HepG2 (cell line): ENCODE results near the gene TRNP1. TPM values are rescaled to one million over a fixed set of nuclear protein-coding genes. Genes with fewer than 3 reads are reported as not detected.
A peak's percentile ranks its signal among the peaks of the same experiment; 100 is the strongest.

Experiments
- ARNTL ChIP-seq: sonication (generic); formaldehyde crosslinking; IDR thresholded peaks from 2 replicates; pipeline ENCODE4 v1.4.0; 2020; ENCODE audit warnings: mild to moderate bottlenecking, missing genetic modification reagents
- ATM ChIP-seq: fragments of 450-650 bp; IDR thresholded peaks from 2 replicates; pipeline ENCODE4 v1.7.1; 2017; ENCODE audit warnings: mild to moderate bottlenecking, borderline replicate concordance
- DNMT1 ChIP-seq: sonication (generic); formaldehyde crosslinking; IDR thresholded peaks from 2 replicates; pipeline ENCODE4 v1.5.1; 2020; ENCODE audit warnings: mild to moderate bottlenecking, missing genetic modification reagents
- DPF2 ChIP-seq: sonication (generic); formaldehyde crosslinking; IDR thresholded peaks from 2 replicates; pipeline ENCODE4 v1.4.0; 2020; ENCODE audit warnings: mild to moderate bottlenecking, low read depth, missing genetic modification reagents, borderline replicate concordance
- EEA1 ChIP-seq: sonication (generic); formaldehyde crosslinking; IDR thresholded peaks from 2 replicates; pipeline ENCODE4 v1.5.1; 2020; ENCODE audit warnings: mild to moderate bottlenecking, missing genetic modification reagents, borderline replicate concordance
- GTF3A ChIP-seq: sonication (generic); formaldehyde crosslinking; conservative IDR thresholded peaks from 2 replicates; pipeline ENCODE4 v1.4.0; 2020; ENCODE audit warnings: mild to moderate bottlenecking, missing genetic modification reagents
- HNRNPUL1 ChIP-seq: fragments of 200-400 bp; formaldehyde crosslinking; IDR thresholded peaks from 2 replicates; pipeline ENCODE4 v1.6.1; 2017; ENCODE audit warnings: low read depth, mild to moderate bottlenecking, low read length, moderate library complexity
- IRF2 ChIP-seq: IDR thresholded peaks from 2 replicates; pipeline ENCODE4 v1.6.1; 2018; ENCODE audit warnings: missing genetic modification reagents, missing compliant biosample characterization
- KDM2A ChIP-seq: sonication (generic); formaldehyde crosslinking; IDR thresholded peaks from 2 replicates; pipeline ENCODE4 v1.4.0; 2020; ENCODE audit warnings: low read depth, missing genetic modification reagents, borderline replicate concordance
- KLF13 ChIP-seq: sonication (generic); formaldehyde crosslinking; IDR thresholded peaks from 2 replicates; pipeline ENCODE4 v1.4.0; 2020; ENCODE audit warnings: mild to moderate bottlenecking, missing genetic modification reagents
- MXD3 ChIP-seq: IDR thresholded peaks from 2 replicates; pipeline ENCODE4 v1.6.1; 2016; ENCODE audit warnings: mild to moderate bottlenecking, missing biosample characterization, missing genetic modification reagents
- NONO ChIP-seq, 2 experiments: fragments of 450-650 bp in 1 of 2; sonication (generic) in 1 of 2; formaldehyde crosslinking in 1 of 2; IDR thresholded peaks in 1 of 2; conservative IDR thresholded peaks in 1 of 2; 2 replicates each; pipeline versions ENCODE4 v1.6.1 to v1.8.0; 2017 to 2022; ENCODE audit warnings: mild to moderate bottlenecking in 1 of 2, missing genetic modification reagents in 1 of 2, moderate library complexity in 1 of 2
- PRMT3 ChIP-seq: sonication (generic); formaldehyde crosslinking; IDR thresholded peaks from 2 replicates; pipeline ENCODE4 v1.8.1; 2022; ENCODE audit warnings: low read depth, mild to moderate bottlenecking, moderate library complexity, missing genetic modification reagents, borderline replicate concordance
- RAD21 ChIP-seq: fragments of 450-650 bp; formaldehyde crosslinking; IDR thresholded peaks from 2 replicates; pipeline ENCODE4 v1.5.0; 2020; ENCODE audit warnings: mild to moderate bottlenecking
- SIN3A ChIP-seq: IDR thresholded peaks from 2 replicates; pipeline ENCODE4 v1.6.1; 2011; ENCODE audit warnings: low read depth, mild to moderate bottlenecking, control low read depth, low read length, borderline replicate concordance
- SKI ChIP-seq: fragments of 450-650 bp; IDR thresholded peaks from one replicate; pipeline ENCODE4 v1.6.1; 2018; ENCODE audit warnings: mild to moderate bottlenecking; ENCODE audit not compliant: partially characterized antibody
- SRY ChIP-seq: sonication (generic); formaldehyde crosslinking; IDR thresholded peaks from 2 replicates; pipeline ENCODE4 v1.8.0; 2022; ENCODE audit warnings: mild to moderate bottlenecking, missing genetic modification reagents
- TBL1XR1 ChIP-seq: fragments of 150-350 bp; IDR thresholded peaks from 2 replicates; pipeline ENCODE4 v1.6.1; 2014; ENCODE audit warnings: borderline replicate concordance, low read length; ENCODE audit not compliant: partially characterized antibody
- TBX3 ChIP-seq: fragments of 450-650 bp; IDR thresholded peaks from 2 replicates; pipeline ENCODE4 v1.6.1; 2017; ENCODE audit warnings: antibody characterized with exemption, mild to moderate bottlenecking, inconsistent platforms, borderline replicate concordance
- TMF1 ChIP-seq: sonication (generic); formaldehyde crosslinking; IDR thresholded peaks from 2 replicates; pipeline ENCODE4 v1.8.1; 2022; ENCODE audit warnings: low read depth, missing genetic modification reagents
- ZFY ChIP-seq: sonication (generic); formaldehyde crosslinking; IDR thresholded peaks from 2 replicates; pipeline ENCODE4 v1.4.0; 2020; ENCODE audit warnings: missing genetic modification reagents
- ZMAT5 ChIP-seq: sonication (generic); formaldehyde crosslinking; IDR thresholded peaks from 2 replicates; pipeline ENCODE4 v1.5.0; 2020; ENCODE audit warnings: mild to moderate bottlenecking, low read depth, missing genetic modification reagents, borderline replicate concordance
- ZNF143 ChIP-seq: sonication (generic); formaldehyde crosslinking; IDR thresholded peaks from 2 replicates; pipeline ENCODE4 v1.4.0; 2020; ENCODE audit warnings: missing genetic modification reagents
- ZNF17 ChIP-seq: sonication (generic); formaldehyde crosslinking; IDR thresholded peaks from 2 replicates; pipeline ENCODE4 v1.5.0; 2020; ENCODE audit warnings: mild to moderate bottlenecking, missing genetic modification reagents
- ZNF256 ChIP-seq: sonication (generic); formaldehyde crosslinking; conservative IDR thresholded peaks from 2 replicates; pipeline ENCODE4 v1.4.0; 2020; ENCODE audit warnings: missing genetic modification reagents
- ZNF30 ChIP-seq: sonication (generic); formaldehyde crosslinking; IDR thresholded peaks from 2 replicates; pipeline ENCODE4 v1.5.0; 2020; ENCODE audit warnings: mild to moderate bottlenecking, missing genetic modification reagents
- ZNF619 ChIP-seq: sonication (generic); formaldehyde crosslinking; IDR thresholded peaks from 2 replicates; pipeline ENCODE4 v1.4.0; 2020; ENCODE audit warnings: mild to moderate bottlenecking, missing genetic modification reagents
- ZNF879 ChIP-seq: sonication (generic); formaldehyde crosslinking; IDR thresholded peaks from 2 replicates; pipeline ENCODE4 v1.8.1; 2023; ENCODE audit warnings: missing genetic modification reagents
- ZXDC ChIP-seq: sonication (generic); formaldehyde crosslinking; IDR thresholded peaks from 2 replicates; pipeline ENCODE4 v1.5.0; 2020; ENCODE audit warnings: mild to moderate bottlenecking, missing genetic modification reagents
- polyA plus RNA-seq, 8 experiments: library from polyadenylated mRNA; depleted of rRNA in 3 of 8; stranded (reverse) in 7 of 8; unstranded in 1 of 8; fragments of >200 nt; fragmentation: Illumina TruSeq in 4 of 8; extraction: Trizol in 4 of 8; gene quantifications; 2 replicates each; pipeline versions ENCODE4 v1.2.1 to v1.2.3, GENCODE V29; 2011 to 2016; ENCODE audit warnings: low read depth in 4 of 8, missing spikeins in 1 of 8, mixed read lengths in 1 of 8; ENCODE audit not compliant: insufficient read depth in 1 of 8
- total RNA-seq, 5 experiments: library from RNA; depleted of rRNA; stranded (reverse); fragments of >200 nt; fragmentation: Illumina TruSeq; extraction: Trizol; gene quantifications; 2 replicates each; pipeline ENCODE4 v1.2.3, GENCODE V29; 2016; ENCODE audit warnings: low read depth in 1 of 5

Gene TRNP1
- total and polyA plus RNA-seq, 2 of the 13 experiments (the other 11 are each of a cell fraction or from before 2014, with no cell fraction given): 42.0 to 158 TPM

GRCh38 chr1:26994020-26994786, 711 bp downstream of the TRNP1 start (continued):
- TF ChIP-seq HNRNPUL1: no peak
- TF ChIP-seq ZFY (CRISPR knock-in tag): 0 out of 2 replicates have a peak, but pooled peaks have one; percentile 36
- TF ChIP-seq DNMT1: no peak
- 0 out of 2 replicates have a peak, but pooled peaks have one; percentile 17 for TF ChIP-seq TMF1 (CRISPR knock-in tag)
- no peak for TF ChIP-seq EEA1 (CRISPR knock-in tag)
- TF ChIP-seq ATM: no peak
- TF ChIP-seq SIN3A: no peak
- TF ChIP-seq KLF13: no peak; the same call in 1 of the 2 replicates
- no peak for TF ChIP-seq ZNF619 (CRISPR knock-in tag)
- no peak for TF ChIP-seq NONO (IDR thresholded peaks at IDR 0.05)
- 0 out of 2 replicates have a peak, but pooled peaks have one; percentile 4 for TF ChIP-seq NONO (CRISPR knock-in tag; conservative IDR thresholded peaks at IDR 0.05)
- TF ChIP-seq ZXDC (CRISPR knock-in tag): 0 out of 2 replicates have a peak, but pooled peaks have one; percentile 11
- TF ChIP-seq ZNF30 (CRISPR knock-in tag): no peak
- TF ChIP-seq ZNF256 (CRISPR knock-in tag): no peak
- no peak for TF ChIP-seq MXD3 (CRISPR knock-in tag)
- TF ChIP-seq SKI: no peak
- TF ChIP-seq ZNF143 (CRISPR knock-in tag): no peak
- no peak for TF ChIP-seq DPF2
- TF ChIP-seq TBL1XR1: no peak
- TF ChIP-seq ZNF17 (CRISPR knock-in tag): no peak
- TF ChIP-seq RAD21 (CRISPR knock-in tag): 0 out of 2 replicates have a peak, but pooled peaks have one; percentile 43
- no peak for TF ChIP-seq GTF3A (CRISPR knock-in tag)
- peak; percentile 14; the same call in 1 of the 2 replicates for TF ChIP-seq KDM2A (CRISPR knock-in tag)
- TF ChIP-seq ZNF879 (CRISPR knock-in tag): 0 out of 2 replicates have a peak, but pooled peaks have one; percentile 7
- TF ChIP-seq SRY: no peak
- TF ChIP-seq PRMT3 (CRISPR knock-in tag): no peak
- no peak for TF ChIP-seq TBX3
- TF ChIP-seq IRF2 (CRISPR knock-in tag): no peak
- TF ChIP-seq ZMAT5 (CRISPR knock-in tag): no peak
- TF ChIP-seq ARNTL (CRISPR knock-in tag): no peak
